HG02798 (cell line): ENCODE measurements around the gene TMEM97.
A peak's percentile ranks its signal among the peaks of the same experiment; 100 is the strongest.

Source experiments
- ATAC-seq: cut with Tn5 transposase; IDR thresholded peaks from one replicate; pipeline ENCODE4 v1.9.1; 2021; ENCODE audit warnings: mild to moderate bottlenecking; ENCODE audit not compliant: unreplicated experiment, poor library complexity

Gene TMEM97

DNA sequence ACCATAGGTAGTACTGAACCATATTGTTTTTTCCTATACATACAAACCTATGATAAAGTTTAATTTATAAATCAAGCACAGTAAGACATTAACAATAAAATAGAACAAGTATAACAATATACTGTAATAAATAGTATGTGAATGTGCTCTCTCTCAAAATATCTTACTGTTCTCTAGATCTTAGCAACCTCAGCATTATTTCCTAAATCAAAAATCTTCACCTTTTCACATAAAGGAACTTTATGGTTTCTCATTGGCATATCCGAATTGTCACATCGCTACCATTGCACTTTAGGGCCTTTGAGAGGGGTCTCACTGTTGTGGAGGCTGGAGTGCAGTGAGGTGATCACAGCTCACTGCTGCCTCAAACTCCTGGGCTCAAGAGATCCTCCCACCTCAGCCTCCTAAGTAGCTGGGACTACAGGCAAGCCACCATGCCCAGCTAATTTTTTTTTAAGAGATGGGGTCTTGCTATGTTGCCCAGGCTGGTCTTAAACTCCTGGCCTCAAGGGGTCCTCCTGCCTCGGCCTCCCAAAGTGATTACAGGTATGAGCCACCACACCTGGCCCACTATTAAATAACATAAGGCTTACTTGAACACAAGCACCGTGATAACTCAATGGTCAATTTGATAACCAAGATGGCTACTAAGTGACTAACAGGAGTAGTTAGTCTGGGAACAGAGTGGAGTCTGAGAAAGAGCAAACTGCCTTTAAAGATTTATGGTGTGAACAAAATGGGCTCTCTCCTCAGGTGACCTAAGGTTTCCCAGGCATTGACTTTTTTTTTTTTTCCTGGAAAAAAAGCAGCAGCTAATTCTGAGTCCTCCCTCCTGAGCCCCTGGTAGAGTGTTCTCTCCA, 2.9 kb upstream of the TMEM97 start:
- no peak for ATAC-seq

DNA sequence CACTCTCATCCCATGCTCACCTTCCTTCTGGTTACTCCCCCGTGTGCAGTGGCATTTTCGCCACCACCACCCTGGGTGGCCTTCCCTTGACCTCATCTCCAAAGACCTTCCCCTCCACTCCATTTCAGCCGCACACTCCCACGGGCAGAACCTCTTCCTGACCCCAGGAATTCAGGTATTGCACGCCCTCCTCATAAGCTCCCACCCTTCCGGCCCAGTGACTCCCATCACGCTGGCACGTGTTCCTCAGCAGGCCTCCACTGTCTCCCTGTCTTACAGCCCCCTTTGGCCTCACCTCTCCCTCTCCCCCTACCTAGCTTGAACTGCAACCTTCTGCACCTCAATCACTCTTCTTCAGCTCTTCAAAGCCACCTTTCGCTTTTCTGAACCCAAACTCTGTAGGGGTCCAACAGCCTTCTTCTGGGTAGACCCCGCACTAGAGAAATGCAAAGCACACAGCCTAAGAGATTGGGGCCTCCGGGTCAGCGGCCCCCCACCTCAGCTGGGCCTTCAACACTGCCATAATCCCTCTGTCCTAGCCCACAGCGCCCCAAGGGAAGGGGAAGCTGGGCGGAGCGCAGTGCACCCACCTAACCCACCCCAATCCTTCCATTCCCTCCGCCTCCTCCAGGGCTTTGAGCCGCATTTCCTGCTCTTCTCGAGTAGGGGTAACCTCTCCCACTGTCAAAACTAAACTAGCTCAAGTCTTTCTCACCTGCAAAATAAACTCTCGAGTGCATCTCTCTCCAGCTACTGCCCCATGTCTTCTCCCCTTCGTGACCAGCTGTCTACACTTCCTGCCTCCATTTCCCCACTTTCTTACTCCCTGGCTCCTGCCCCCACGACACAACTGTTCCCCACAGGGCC, 1.7 kb upstream of the TMEM97 start:
- ATAC-seq, result no peak

- ATAC-seq, result no peak
Observed at GRCh38 chr17:28317966-28318758, 838 bp upstream of the TMEM97 start.

DNA sequence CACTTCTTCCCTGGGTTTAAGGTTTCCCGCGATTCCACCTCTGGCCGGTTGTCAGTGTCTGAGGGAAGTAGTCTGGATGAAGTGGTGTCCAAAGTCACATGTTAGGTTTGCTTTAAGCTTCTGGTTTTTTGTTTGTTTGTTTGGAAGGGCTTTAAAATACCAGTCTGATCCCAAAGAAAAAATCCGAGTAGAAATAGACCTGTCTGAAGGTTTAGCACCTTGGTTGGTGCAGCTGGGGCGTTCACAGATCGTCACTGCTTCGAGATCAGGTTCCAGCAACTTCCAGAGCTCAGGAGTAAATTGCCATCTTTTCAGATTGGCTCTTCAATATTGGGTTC, 567 bp downstream of the TMEM97 start:
- no peak for ATAC-seq

- ATAC-seq, result no peak
Observed at GRCh38 chr17:28320215-28321061, 1.4 kb downstream of the TMEM97 start.

- ATAC-seq, result no peak
Observed at GRCh38 chr17:28324267-28324745, 5.3 kb downstream of the TMEM97 start.

DNA sequence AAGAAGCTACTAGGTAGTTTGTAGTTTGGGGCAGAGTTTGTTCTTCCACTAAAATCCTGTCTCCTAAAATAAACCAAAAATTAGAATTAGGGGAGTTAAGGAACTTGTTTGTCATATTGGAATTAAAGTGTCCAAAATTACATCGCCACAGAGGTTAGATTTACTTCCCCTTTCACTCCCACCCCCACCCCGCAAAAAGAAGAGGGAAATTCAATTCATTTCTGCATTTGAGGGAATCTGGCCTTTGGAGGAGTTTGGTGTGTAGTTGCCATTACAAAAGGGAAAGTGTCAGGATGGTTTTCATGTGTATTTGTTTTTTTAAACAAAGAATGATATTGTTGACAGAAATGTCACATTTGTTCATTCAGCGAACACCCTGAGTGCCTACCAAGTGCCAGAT, 5.8 kb downstream of the TMEM97 start:
- ATAC-seq, result no peak

DNA sequence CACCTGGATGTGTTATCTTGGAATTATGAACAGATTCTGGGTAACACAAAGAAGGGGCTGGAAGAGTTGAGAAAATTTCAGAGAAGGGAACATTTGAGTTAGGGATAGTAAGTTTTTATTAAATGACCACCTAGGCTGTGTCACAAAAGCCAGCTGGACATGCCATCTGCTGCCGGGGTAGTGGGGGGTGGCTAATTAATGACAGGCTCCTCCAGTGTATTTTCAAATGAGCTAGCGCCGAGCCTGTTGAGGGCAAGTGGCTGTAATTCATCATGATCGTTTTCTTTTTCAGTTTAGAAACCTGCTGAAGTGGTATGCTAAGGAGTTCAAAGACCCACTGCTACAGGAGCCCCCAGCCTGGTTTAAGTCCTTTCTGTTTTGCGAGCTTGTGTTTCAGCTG, 6.2 kb downstream of the TMEM97 start:
- ATAC-seq, result no peak

GRCh38 chr17:28326114-28326513, 7.1 kb downstream of the TMEM97 start:
- ATAC-seq, result no peak

- peak; percentile 63 for ATAC-seq
Observed at GRCh38 chr17:28327031-28327607, 8.1 kb downstream of the TMEM97 start.

GRCh38 chr17:28327709-28328108, 8.7 kb downstream of the TMEM97 start:
- no peak for ATAC-seq

- ATAC-seq, result no peak
Observed at GRCh38 chr17:28328325-28328724, 9.3 kb downstream of the TMEM97 start.

- no peak for ATAC-seq
Observed at GRCh38 chr17:28330671-28331070, 11.7 kb downstream of the TMEM97 start.

DNA sequence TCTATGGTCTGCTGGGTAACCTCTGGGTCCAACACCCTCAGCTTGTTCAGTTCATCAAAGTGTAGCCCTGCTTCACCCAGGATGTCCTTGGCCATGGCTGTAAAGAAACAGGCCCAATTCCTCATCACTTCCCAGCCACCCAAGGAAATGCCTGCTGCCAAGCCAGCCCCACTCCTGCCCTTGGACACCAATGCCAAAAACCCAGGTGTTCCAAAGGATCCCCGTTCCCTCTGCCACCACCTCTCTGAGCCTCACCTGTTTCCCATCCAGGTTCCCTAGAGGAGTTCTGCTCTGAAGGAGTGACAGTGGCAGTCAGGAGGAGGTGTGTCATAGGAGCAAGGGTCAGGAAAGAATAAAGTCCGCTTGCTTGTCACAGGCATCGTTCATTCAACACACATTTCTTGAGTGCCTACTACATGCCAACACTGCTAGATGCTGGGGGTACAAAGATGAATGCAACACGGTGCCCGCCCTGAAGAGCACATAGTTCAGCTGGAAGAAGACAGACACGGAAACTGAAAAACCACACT, 13.0 kb downstream of the TMEM97 start:
- ATAC-seq, result no peak

GRCh38 chr17:28333083-28333746, 14.2 kb downstream of the TMEM97 start:
- ATAC-seq, result no peak

- no peak for ATAC-seq
Observed at GRCh38 chr17:28334171-28334570, 15.2 kb downstream of the TMEM97 start.

- no peak for ATAC-seq
Observed at GRCh38 chr17:28334666-28335200, 15.7 kb downstream of the TMEM97 start.

DNA sequence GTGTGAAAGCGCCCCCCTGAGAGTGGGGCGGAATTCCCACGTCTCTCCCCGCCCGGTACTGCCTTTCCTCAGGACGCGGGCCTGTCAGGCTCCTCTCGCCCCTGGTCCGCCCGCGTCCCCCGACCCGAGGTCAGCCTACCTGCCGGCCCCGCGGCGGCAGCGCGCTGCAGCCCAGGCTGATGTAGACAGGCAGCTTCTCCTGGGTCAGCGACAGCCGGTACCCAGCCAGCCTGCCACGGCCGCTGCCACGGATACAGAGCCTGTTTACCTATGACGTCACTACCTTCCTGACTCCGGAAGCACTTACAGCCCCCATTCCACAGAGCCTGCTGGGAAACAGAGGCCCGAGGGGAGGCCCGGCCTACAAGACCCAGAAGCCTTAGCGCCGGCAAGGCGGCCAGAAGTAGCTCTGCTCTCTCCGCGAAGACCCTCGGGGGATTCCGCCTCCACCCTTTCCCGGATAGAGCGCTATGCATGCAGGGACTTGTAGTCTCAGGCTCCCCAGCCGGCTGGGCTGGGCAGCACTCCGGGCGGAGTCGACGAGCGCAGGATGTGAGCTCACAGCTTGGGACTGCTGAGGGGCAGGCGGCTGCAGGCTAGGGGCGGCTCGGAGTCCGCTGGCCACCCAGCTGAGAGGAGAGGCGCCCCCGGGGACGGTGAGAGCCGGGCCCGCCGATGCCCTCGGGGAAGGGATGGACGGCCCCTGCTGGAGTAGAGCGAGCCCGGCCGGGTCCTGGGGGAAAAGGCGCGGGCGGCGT, 16.4 kb downstream of the TMEM97 start, which contains the start of the genes IFT20 and TNFAIP1:
TSS of gene IFT20 (minus strand) at position 272 of the 758 bp plus-strand sequence. CDS start 3,487 bp downstream, outside the sequence.
TSS of gene TNFAIP1 (plus strand) at position 561 of the 758 bp plus-strand sequence. CDS start 3,761 bp downstream, outside the sequence.
- ATAC-seq, result peak; percentile 96
